Endothelial cell of umbilical vein (primary cell): Measurements from ENCODE around the gene RNF126. TPM values are rescaled to one million over a fixed set of nuclear protein-coding genes. Genes with fewer than 3 reads are reported as not detected.

Experiments used
- BruUV-seq: library from RNA; stranded (reverse); fragments of 400-500 nt; replicated peaks from 2 replicates; lab custom pipeline; 2021; lab: Mats Ljungman, UMichigan
- CTCF ChIA-PET: fragments of 300-600, 350-600 bp; sonication (Branson Sonifier 250); formaldehyde crosslinking; loops from one replicate; lab custom pipeline; 2021; ENCODE audit warnings: antibody characterized with exemption, inconsistent platforms; lab: Charles Lee
- POLR2A ChIA-PET: fragments of 300-600, 350-600 bp; sonication (Branson Sonifier 250); formaldehyde crosslinking; loops from one replicate; lab custom pipeline; 2021; ENCODE audit warnings: antibody characterized with exemption, inconsistent platforms; lab: Charles Lee
- DNase-seq: peaks from one replicate; pipeline ENCODE4 v3.0.0-alpha.2; 2011; ENCODE audit warnings: low read depth, low spot score
- FAIRE-seq: peaks from 2 replicates; lab custom pipeline; 2011; peaks lifted over from hg19 to GRCh38; lab: Jason Lieb, UNC
- H2AFZ ChIP-seq: 2 replicates; pipeline ENCODE4 v1.6.0; 2012; ENCODE audit warnings: low read depth, low read length, control low read depth, inconsistent platforms
- H3K27ac ChIP-seq: 2 replicates; pipeline ENCODE4 v1.5.1; 2011; ENCODE audit warnings: low read depth, mild to moderate bottlenecking, control low read depth, low read length, moderate library complexity; ENCODE audit not compliant: insufficient read depth
- H3K27me3 ChIP-seq, 2 experiments: 2 replicates each; pipeline versions ENCODE4 v1.6.0 to v1.6.1; 2011; ENCODE audit warnings: low read length in 2 of 2, mixed read lengths in 1 of 2; ENCODE audit not compliant: control insufficient read depth in 2 of 2, insufficient read depth in 2 of 2
- H3K36me3 ChIP-seq, 2 experiments: 2 replicates in 1 of 2; 3 replicates in 1 of 2; pipeline ENCODE4 v1.5.1; 2011; ENCODE audit warnings: low read length in 2 of 2, mild to moderate bottlenecking in 1 of 2, moderate library complexity in 1 of 2; ENCODE audit not compliant: control insufficient read depth in 2 of 2, insufficient read depth in 2 of 2; ENCODE audit errors: extremely low read depth in 1 of 2
- H3K4me1 ChIP-seq: 3 replicates; pipeline ENCODE4 v1.5.1; 2011; ENCODE audit warnings: mild to moderate bottlenecking, low read length; ENCODE audit not compliant: control insufficient read depth, insufficient read depth; ENCODE audit errors: extremely low read depth
- H3K4me2 ChIP-seq: 2 replicates; pipeline ENCODE4 v1.6.1; 2011; ENCODE audit warnings: low read length, control low read depth, mixed read lengths; ENCODE audit not compliant: insufficient read depth
- H3K4me3 ChIP-seq, 3 experiments: fragments of 200-600 bp in 1 of 3; sonication (generic), shearing (Covaris generic) in 1 of 3; replicated peaks in 1 of 3; 2 replicates each; pipeline ENCODE4 v1.5.1; 2011 to 2016; ENCODE audit warnings: control low read depth in 3 of 3, low read length in 3 of 3, mild to moderate bottlenecking in 2 of 3, inconsistent platforms in 1 of 3, low read depth in 1 of 3, moderate library complexity in 1 of 3; ENCODE audit not compliant: insufficient read depth in 1 of 3
- H3K79me2 ChIP-seq: 2 replicates; pipeline ENCODE4 v1.6.0; 2012; ENCODE audit warnings: low read length, inconsistent platforms; ENCODE audit not compliant: control insufficient read depth, insufficient read depth
- H3K9ac ChIP-seq: replicated peaks from 2 replicates; pipeline ENCODE3; 2011; ENCODE audit warnings: low read length, control low read depth; ENCODE audit not compliant: insufficient read depth; ENCODE audit errors: extremely low read depth
- H3K9me1 ChIP-seq: replicated peaks from 3 replicates; pipeline ENCODE4 v1.6.0; 2011; ENCODE audit warnings: mild to moderate bottlenecking, low read length; ENCODE audit not compliant: control insufficient read depth, insufficient read depth; ENCODE audit errors: extremely low read depth
- H3K9me3 ChIP-seq: replicated peaks from 2 replicates; pipeline ENCODE4 v1.5.1; 2012; ENCODE audit warnings: low read length, inconsistent platforms; ENCODE audit not compliant: control insufficient read depth, insufficient read depth
- H4K20me1 ChIP-seq: replicated peaks from 2 replicates; pipeline ENCODE3; 2011; ENCODE audit warnings: mild to moderate bottlenecking, low read length; ENCODE audit not compliant: control insufficient read depth, insufficient read depth; ENCODE audit errors: extremely low read depth
- CTCF ChIP-seq, 2 donors: IDR thresholded peaks; 1 replicate in 1 of 2; 2 replicates in 1 of 2; pipeline ENCODE4 v1.5.1; 2011; ENCODE audit warnings: low read length in 2 of 2, mild to moderate bottlenecking in 2 of 2, moderate library complexity in 2 of 2, control low read depth in 1 of 2, inconsistent platforms in 1 of 2, low read depth in 1 of 2; ENCODE audit not compliant: insufficient read depth in 1 of 2; ENCODE audit errors: extremely low read depth in 1 of 2
- EZH2 ChIP-seq: IDR thresholded peaks from 2 replicates; pipeline ENCODE4 v1.6.1; 2012; ENCODE audit warnings: borderline replicate concordance, low read depth, mild to moderate bottlenecking, moderate library complexity, low read length, inconsistent platforms; ENCODE audit not compliant: severe bottlenecking
- JUN ChIP-seq: IDR thresholded peaks from 2 replicates; pipeline ENCODE4 v1.6.1; 2011; ENCODE audit warnings: borderline replicate concordance, low read depth; ENCODE audit not compliant: insufficient read length, insufficient read depth
- MAX ChIP-seq: IDR thresholded peaks from 2 replicates; pipeline ENCODE4 v1.6.1; 2011; ENCODE audit not compliant: insufficient read depth, insufficient read length
- MYC ChIP-seq: IDR thresholded peaks from one replicate; pipeline ENCODE4 v1.6.1; 2011; ENCODE audit warnings: mild to moderate bottlenecking, low read depth, low read length
- POLR2AphosphoS5 ChIP-seq: IDR thresholded peaks from 2 replicates; pipeline ENCODE4 v1.6.1; 2012; ENCODE audit warnings: low read depth, mild to moderate bottlenecking, control low read depth, low read length, moderate library complexity; ENCODE audit not compliant: insufficient read depth
- dilution Hi-C: fragments of 300-500 bp; cut with MboI; formaldehyde crosslinking; loops from one replicate; pipeline ENCODE4 v1.15.0; 2019; ENCODE audit warnings: low sequenced_read_pairs; ENCODE audit not compliant: extremely low pct_ligation_motif_present
- intact Hi-C: fragments of 100-400 bp; cut with micrococcal nuclease; formaldehyde crosslinking; loops from one replicate; pipeline ENCODE4 v1.10.0; 2022
- polyA plus RNA-seq, 4 experiments: library from polyadenylated mRNA; depleted of rRNA in 3 of 4; stranded (reverse) in 3 of 4; unstranded in 1 of 4; fragments of >200 nt; gene quantifications; 2 replicates each; pipeline versions ENCODE4 v1.2.1 to v1.2.3, GENCODE V29; 2011 to 2012; ENCODE audit warnings: missing spikeins in 1 of 4
- total RNA-seq: library from RNA; stranded (reverse); gene quantifications from 2 replicates; pipeline ENCODE4 v1.2.3, GENCODE V29; 2021

RNF126 gene
- total and polyA plus RNA-seq, 2 donors (not counting 3 experiments of a cell fraction or from before 2014, with no cell fraction given) = 19.2 to 61.3 TPM

GRCh38 chr19:645912-646778, 16.9 kb downstream of the RNF126 start:
- Histone ChIP-seq H3K4me1 (no peaks in the 10 kb centered on the region), H3K4me3 (no peak overlapping the region), H3K9ac (no peak overlapping the region), H3K9me1 (no peaks in the 10 kb centered on the region), H2AFZ (no peak overlapping the region), H3K27ac (no peak overlapping the region), H3K9me3 (no peaks in the 10 kb centered on the region), H3K4me2 (no peak overlapping the region), H3K36me3 (peaks cover 8 to 17% of the 10 kb centered on the region in 2 experiments), H3K27me3 (no peaks in the 10 kb centered on the region), H4K20me1 (no peaks in the 10 kb centered on the region), H3K79me2 (no peaks in the 10 kb centered on the region)
- DNase-seq = no peak
- no TSS peak for BruUV-seq
- no peak for TF ChIP-seq JUN
- TF ChIP-seq MYC = no peak
- no peak for TF ChIP-seq EZH2
- TF ChIP-seq CTCF (IDR thresholded peaks at IDR 0.05; ENCODE audit: extremely low read depth in 1 of 2, insufficient read depth in 1 of 2, low read depth in 1 of 2, low read length in 2 of 2) = no peak
- TF ChIP-seq POLR2AphosphoS5 = no peak
- no peak for TF ChIP-seq MAX
- POLR2A ChIA-PET = no interaction called here
- intact Hi-C loops (no loop called here), dilution Hi-C loops (no loop called here)
- FAIRE-seq = no peak
- CTCF ChIA-PET = interaction anchor here (1.1 kb wide), 1 partner anchor 62 kb away, joined by 3 read pairs; no protein-coding TSS in a partner anchor
